PFSK-1 (cell line): ENCODE measurements around the gene C2orf69.

Source experiments
- FOXP2 ChIP-seq: optimal IDR thresholded peaks from 2 replicates; pipeline ENCODE3; 2011; ENCODE audit warnings: borderline replicate concordance, control low read depth, inconsistent platforms; ENCODE audit not compliant: insufficient read depth; ENCODE audit errors: extremely low read length, extremely low read depth
- POLR2AphosphoS5 ChIP-seq: IDR thresholded peaks from 2 replicates; pipeline ENCODE4 v1.6.1; 2012; ENCODE audit warnings: low read depth, mild to moderate bottlenecking, control low read depth, low read length, moderate library complexity
- SIN3A ChIP-seq: IDR thresholded peaks from 2 replicates; pipeline ENCODE4 v1.6.1; 2012; ENCODE audit warnings: mild to moderate bottlenecking, low read length, moderate library complexity, borderline replicate concordance; ENCODE audit not compliant: insufficient read depth
- TAF1 ChIP-seq: IDR thresholded peaks from 2 replicates; pipeline ENCODE4 v1.6.1; 2012; ENCODE audit warnings: low read length, control low read depth, borderline replicate concordance; ENCODE audit not compliant: insufficient read depth
- TF ChIP-seq, protein P1 (sequence below), 2 experiments: IDR thresholded peaks; 2 replicates each; pipeline versions ENCODE4 v1.6.1 to v1.8.0; 2011 to 2012; ENCODE audit warnings: low read depth in 2 of 2, low read length in 2 of 2, control low read depth in 1 of 2, inconsistent platforms in 1 of 2, mild to moderate bottlenecking in 1 of 2, moderate library complexity in 1 of 2; ENCODE audit not compliant: insufficient read depth in 1 of 2

Gene C2orf69

DNA sequence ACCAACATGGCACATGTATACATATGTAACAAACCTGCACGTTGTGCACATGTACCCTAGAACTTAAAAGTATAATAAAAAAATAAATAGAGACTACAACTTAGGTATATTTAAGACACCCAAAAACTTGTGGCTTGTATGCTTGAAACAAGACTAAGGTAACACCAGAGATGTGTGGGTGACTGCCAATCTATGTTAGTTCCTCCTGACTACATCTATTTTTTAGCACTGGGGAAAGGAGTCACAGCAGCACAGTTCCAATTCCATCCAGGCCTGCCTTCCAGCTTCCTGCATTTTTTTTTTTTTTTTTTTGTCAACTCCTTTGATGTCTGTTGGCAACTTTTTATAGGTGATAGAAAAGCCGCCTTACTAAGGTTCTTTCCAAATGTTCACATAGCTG is 18.2 kb downstream of the C2orf69 start:
- TF ChIP-seq TAF1, result no peak
- TF ChIP-seq, protein P1, sequence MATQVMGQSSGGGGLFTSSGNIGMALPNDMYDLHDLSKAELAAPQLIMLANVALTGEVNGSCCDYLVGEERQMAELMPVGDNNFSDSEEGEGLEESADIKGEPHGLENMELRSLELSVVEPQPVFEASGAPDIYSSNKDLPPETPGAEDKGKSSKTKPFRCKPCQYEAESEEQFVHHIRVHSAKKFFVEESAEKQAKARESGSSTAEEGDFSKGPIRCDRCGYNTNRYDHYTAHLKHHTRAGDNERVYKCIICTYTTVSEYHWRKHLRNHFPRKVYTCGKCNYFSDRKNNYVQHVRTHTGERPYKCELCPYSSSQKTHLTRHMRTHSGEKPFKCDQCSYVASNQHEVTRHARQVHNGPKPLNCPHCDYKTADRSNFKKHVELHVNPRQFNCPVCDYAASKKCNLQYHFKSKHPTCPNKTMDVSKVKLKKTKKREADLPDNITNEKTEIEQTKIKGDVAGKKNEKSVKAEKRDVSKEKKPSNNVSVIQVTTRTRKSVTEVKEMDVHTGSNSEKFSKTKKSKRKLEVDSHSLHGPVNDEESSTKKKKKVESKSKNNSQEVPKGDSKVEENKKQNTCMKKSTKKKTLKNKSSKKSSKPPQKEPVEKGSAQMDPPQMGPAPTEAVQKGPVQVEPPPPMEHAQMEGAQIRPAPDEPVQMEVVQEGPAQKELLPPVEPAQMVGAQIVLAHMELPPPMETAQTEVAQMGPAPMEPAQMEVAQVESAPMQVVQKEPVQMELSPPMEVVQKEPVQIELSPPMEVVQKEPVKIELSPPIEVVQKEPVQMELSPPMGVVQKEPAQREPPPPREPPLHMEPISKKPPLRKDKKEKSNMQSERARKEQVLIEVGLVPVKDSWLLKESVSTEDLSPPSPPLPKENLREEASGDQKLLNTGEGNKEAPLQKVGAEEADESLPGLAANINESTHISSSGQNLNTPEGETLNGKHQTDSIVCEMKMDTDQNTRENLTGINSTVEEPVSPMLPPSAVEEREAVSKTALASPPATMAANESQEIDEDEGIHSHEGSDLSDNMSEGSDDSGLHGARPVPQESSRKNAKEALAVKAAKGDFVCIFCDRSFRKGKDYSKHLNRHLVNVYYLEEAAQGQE (IDR thresholded peaks at IDR 0.05; ENCODE audit: insufficient read depth in 1 of 2, low read depth in 2 of 2, low read length in 2 of 2), result no peak
- TF ChIP-seq SIN3A, result no peak
- TF ChIP-seq POLR2AphosphoS5, result no peak
- TF ChIP-seq FOXP2, result no peak

DNA sequence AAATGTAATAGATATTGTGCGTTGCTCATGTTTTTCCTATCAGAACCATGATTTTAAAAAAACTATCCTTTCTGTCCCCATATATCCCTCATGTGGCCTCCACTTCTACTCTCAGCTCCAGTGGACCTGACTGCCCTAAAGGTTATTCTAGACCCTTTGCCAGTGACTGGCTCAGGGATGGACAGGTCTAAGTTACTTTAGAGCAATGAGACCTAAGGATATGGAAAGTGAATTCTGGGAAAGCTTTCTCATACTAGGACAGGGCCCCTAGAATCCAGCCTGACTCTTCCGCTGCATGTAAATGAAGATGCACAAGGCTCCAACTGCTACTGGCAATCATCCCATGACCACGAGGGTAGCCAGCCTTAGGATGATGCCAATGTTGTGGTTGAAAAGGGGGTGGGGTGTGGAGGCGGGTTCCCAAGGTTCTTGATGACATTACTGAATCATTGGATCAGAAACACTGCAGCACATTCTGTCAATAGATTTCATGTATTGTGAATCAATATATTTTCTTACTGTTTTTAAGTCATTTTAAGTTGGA is 21.3 kb downstream of the C2orf69 start:
- TF ChIP-seq, protein P1 (IDR thresholded peaks at IDR 0.05; ENCODE audit: insufficient read depth in 1 of 2, low read depth in 2 of 2, low read length in 2 of 2), result no peak
- no peak for TF ChIP-seq SIN3A
- TF ChIP-seq POLR2AphosphoS5, result no peak

DNA sequence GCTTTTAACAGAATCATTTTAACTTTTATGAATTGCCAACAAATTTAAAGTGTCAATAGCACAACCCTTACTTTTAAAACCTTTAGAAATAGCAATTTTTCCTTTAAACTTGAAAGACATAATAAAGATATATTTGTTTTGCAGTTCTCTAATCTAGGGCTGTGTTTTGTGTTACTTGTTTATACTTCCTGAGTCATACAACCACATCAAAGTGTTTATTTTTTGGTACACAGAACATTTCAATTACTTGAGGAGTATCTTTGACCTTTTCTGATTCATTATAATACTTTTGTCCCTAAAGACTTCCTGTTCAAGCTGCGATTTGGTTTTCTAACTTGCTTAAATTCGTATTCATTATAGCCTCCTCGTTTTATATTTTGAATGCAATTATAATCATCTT is 22.4 kb downstream of the C2orf69 start:
- no peak for TF ChIP-seq FOXP2
- TF ChIP-seq SIN3A, result no peak
- TF ChIP-seq TAF1, result no peak
- no peak for TF ChIP-seq POLR2AphosphoS5
- TF ChIP-seq, protein P1 (IDR thresholded peaks at IDR 0.05; ENCODE audit: insufficient read depth in 1 of 2, low read depth in 2 of 2, low read length in 2 of 2), result no peak

DNA sequence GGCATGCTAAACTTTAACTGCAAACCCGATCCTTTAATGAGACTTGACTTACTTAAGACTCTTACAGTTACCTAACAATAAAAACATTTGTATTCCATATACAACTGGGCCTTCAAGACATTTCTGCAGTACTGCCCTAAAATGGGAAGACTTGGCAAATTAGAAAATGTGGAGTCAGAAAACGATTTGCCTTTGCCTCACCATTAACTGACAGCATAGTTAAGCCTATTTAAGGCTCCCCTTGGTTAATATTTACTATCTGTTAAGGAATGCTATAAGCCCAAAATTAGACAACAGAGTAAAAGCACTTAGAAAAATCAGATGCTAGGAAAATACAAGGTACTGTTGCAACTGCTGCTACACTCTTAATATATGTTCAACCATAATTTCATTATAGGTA is 25.5 kb downstream of the C2orf69 start:
- no peak for TF ChIP-seq SIN3A
- TF ChIP-seq FOXP2, result no peak
- TF ChIP-seq POLR2AphosphoS5, result no peak
- TF ChIP-seq TAF1, result no peak
- TF ChIP-seq, protein P1 (IDR thresholded peaks at IDR 0.05; ENCODE audit: insufficient read depth in 1 of 2, low read depth in 2 of 2, low read length in 2 of 2), result no peak

DNA sequence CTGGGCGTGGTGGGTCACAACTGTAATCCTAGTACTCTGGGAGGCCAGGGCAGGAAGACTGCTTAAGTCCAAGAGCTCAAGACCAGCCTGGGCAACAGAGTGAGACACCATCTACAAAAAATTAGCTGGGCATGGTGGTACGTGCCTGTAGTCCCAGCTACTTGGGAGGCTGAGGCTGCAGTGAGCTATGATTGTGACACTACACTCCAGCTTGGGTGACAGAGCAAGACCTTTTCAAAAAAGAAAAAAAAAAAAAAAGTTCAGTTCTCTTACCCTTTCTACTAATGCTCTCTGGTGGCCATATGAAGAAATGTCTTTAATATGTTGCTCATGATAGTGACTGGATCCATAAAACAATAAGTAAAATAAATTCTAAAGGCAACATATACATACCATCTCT is 29.3 kb downstream of the C2orf69 start:
- TF ChIP-seq POLR2AphosphoS5 (no peak), TAF1 (no peak), SIN3A (no peak), FOXP2 (no peak)
- TF ChIP-seq, protein P1 (IDR thresholded peaks at IDR 0.05; ENCODE audit: insufficient read depth in 1 of 2, low read depth in 2 of 2, low read length in 2 of 2), result no peak
